UCSD-AML1 (cell line): ENCODE measurements around the gene FOXP2.

Experiments
- DNase-seq: peaks from one replicate; lab custom pipeline; 2025; ENCODE audit not compliant: unreplicated experiment; lab: John Stamatoyannopoulos, UW

The FOXP2 gene

DNA sequence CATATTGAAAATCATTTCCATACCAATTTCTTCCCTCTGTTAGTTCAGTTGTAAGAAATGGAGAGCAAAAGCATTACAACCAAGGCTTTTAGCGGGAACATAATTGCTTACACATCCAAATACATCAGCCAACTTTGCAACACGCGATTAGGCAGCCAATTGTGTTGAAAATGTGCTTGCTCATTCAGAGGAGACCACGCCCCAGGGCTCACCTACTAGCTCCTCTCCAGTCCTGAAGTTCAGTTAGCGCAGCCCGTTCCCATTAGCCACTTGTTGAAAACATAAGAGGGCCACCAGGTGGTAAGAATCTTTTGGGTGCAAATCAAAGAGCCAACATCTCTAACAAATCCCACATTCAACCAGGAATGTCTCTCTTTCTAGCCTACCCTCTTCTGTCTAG, 294.0 kb downstream of the FOXP2 start:
- DNase-seq = no peak

- no peak for DNase-seq
Observed at GRCh38 chr7:114710499-114710898, 295.9 kb downstream of the FOXP2 start.

DNA sequence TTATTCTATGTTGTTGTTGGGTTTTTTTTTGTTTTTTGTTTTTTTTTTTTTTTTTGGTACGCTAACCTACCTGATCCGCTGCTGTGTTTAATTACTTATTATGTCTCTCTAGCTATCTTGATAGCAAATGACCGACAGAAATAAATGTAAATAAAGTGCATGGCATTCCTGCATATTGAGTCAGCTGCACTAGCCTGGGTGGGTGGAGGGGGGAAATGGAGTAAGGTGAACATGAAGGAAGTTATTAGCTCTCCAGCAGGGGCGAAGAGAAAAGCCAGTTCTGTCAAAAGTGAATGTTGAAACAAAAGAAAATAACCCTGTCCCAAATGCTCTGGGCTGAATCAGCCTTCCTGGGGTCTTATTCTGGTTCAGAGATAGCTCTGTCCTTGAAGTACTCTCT, 296.6 kb downstream of the FOXP2 start:
- no peak for DNase-seq

DNA sequence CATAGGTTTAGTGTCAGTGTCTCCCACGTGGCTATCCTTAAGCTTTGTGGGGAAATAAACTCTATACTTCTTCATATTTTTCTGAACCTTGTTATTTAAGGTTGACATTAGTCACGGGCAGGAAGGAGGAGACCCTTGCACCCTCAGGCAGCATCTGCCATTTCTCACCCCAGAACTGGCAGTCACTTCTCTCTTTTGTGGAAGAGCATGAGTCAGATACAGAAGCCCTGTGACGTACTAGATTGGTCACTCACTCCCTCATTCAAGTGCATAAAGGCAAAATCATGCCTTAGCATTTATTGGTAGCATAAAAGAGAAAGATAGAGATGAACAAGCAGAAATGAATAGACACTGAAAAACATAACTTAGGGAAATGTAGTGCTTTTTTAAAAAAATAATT, 301.3 kb downstream of the FOXP2 start:
- DNase-seq = no peak

- DNase-seq = no peak
Observed at GRCh38 chr7:114718861-114719260, 304.2 kb downstream of the FOXP2 start.

GRCh38 chr7:114720725-114721124, 306.1 kb downstream of the FOXP2 start:
- no peak for DNase-seq

DNA sequence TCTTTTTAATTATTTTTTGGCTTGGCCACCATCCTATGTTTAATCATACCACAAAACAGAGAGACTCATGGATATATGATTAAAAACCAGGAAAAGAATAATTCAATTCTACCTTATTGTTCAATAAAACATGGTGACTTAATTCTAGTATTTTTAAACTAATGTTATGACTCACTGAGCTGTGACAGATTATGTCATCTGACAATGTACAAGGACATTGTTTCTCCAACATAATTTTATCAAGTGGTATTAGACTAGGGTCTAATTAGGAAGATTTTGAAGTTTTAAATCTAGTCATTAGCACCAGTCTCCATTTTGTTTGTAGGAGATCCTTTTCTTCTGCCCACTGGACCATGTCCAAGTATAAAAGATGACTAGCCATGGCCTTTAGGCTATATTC, 307.9 kb downstream of the FOXP2 start:
- DNase-seq = no peak

DNA sequence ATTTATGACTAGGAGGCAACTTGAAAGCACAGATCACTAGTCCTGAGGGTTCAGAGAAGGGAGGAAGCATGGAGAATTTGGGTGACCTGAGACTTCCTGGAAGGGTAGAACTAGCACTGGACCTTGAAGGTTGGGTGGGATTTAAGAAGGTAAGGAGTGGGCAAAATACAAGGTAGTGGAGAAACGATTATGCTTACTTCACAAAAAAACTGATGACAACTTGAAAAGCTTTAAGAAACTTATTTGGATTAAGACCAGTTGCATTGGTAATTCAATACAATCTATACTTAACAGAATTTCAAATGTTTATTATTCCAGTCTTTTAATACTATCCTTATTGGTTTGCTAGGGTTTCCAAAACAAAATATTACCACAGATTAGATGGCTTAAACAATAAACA, 308.7 kb downstream of the FOXP2 start:
- DNase-seq = no peak

DNA sequence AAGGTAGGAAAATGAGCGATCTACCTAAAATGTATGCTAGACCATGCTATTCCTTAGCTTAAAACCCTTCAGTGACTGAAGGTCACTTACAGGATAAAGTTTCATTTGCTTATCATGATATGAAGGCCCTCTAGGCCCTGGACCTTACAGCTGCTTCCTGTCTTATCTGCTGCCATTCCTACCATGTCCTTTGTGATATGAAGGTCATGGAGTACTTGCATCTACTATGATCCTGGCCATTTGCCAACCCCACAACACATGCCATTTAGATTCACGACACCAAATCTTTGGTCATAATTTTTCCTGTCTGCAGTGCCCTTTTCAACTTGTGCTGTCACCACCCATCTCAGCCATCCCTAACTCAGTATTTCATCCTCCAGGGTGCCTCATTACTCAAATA, 325.5 kb downstream of the FOXP2 start:
- DNase-seq = no peak

DNA sequence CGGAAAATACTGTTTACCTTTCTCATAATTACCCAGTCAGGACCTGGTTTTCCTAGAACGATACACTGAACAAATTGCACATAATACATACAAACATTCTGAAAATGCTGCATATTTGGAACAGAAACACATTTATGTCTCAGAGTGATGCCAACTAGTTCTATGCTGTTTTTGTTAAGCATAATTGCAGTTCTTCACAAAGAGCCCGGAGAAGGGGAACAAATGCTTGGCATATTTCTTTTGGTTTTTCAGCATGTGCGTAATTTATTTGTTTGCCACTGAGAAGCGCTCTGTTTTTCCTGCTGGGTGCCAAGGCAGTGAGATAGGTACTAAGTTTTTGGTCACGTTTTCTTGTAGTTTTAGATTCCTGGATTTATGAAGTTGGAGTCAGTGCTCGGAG, 326.3 kb downstream of the FOXP2 start:
- DNase-seq = no peak

- DNase-seq = no peak
Observed at GRCh38 chr7:114741911-114742310, 327.3 kb downstream of the FOXP2 start.
